MCF 10A (cell line): Measurements from ENCODE around the gene EXOC4. TPM values are rescaled to one million over a fixed set of nuclear protein-coding genes. Genes with fewer than 3 reads are reported as not detected.

Experiments used
- BruUV-seq: library from RNA; stranded (reverse); fragments of 400-500 nt; replicated peaks from 2 replicates; lab custom pipeline; 2021; lab: Mats Ljungman, UMichigan
- CTCF ChIA-PET: fragments of 300-600 bp; sonication (Branson Sonifier 250); formaldehyde crosslinking; extraction: SDS; loops from one replicate; lab custom pipeline; 2021; ENCODE audit warnings: antibody characterized with exemption, inconsistent platforms; lab: Yijun Ruan, JAX
- POLR2A ChIA-PET: fragments of 300-600, 350-650 bp; sonication (Branson Sonifier 250); formaldehyde crosslinking; extraction: SDS; loops from one replicate; lab custom pipeline; 2020; ENCODE audit warnings: antibody characterized with exemption, inconsistent platforms; lab: Yijun Ruan, JAX
- DNase-seq: peaks from one replicate; pipeline ENCODE4 v3.0.0-alpha.2; 2018; ENCODE audit not compliant: unreplicated experiment
- H3K27ac Mint-ChIP-seq: one replicate; pipeline ENCODE4 v1.8.0; 2022; ENCODE audit warnings: mild to moderate bottlenecking, low read depth, mixed read lengths; ENCODE audit not compliant: unreplicated experiment
- H3K27me3 Mint-ChIP-seq: one replicate; pipeline ENCODE4 v1.8.0; 2022; ENCODE audit warnings: mixed read lengths; ENCODE audit not compliant: insufficient read depth, unreplicated experiment
- H3K36me3 Mint-ChIP-seq: one replicate; pipeline ENCODE4 v1.8.0; 2022; ENCODE audit warnings: mild to moderate bottlenecking, moderate library complexity, mixed read lengths; ENCODE audit not compliant: insufficient read depth, unreplicated experiment
- H3K4me1 Mint-ChIP-seq: one replicate; pipeline ENCODE4 v1.8.0; 2022; ENCODE audit warnings: mixed read lengths; ENCODE audit not compliant: insufficient read depth, unreplicated experiment
- H3K4me3 Mint-ChIP-seq: one replicate; pipeline ENCODE4 v1.8.0; 2022; ENCODE audit warnings: mild to moderate bottlenecking, moderate library complexity, mixed read lengths; ENCODE audit not compliant: unreplicated experiment
- H3K9me3 Mint-ChIP-seq: one replicate; pipeline ENCODE4 v1.8.0; 2022; ENCODE audit warnings: mixed read lengths; ENCODE audit not compliant: unreplicated experiment
- intact Hi-C: fragments of 100-400 bp; cut with micrococcal nuclease; formaldehyde crosslinking; loops from 2 replicates; pipeline ENCODE4 v1.14.1; 2022
- total RNA-seq: library from RNA; stranded (reverse); gene quantifications from 2 replicates; pipeline ENCODE4 v1.2.3, GENCODE V29; 2022
- TF ChIP-seq, protein P1 (sequence below): fragments of 200-600 bp; IDR thresholded peaks from one replicate; pipeline ENCODE4 v1.8.0; 2022; ENCODE audit warnings: antibody characterized with exemption, mild to moderate bottlenecking; ENCODE audit not compliant: unreplicated experiment

Gene EXOC4
- total RNA-seq, 1 experiment from 2014 or later: 105 TPM

DNA sequence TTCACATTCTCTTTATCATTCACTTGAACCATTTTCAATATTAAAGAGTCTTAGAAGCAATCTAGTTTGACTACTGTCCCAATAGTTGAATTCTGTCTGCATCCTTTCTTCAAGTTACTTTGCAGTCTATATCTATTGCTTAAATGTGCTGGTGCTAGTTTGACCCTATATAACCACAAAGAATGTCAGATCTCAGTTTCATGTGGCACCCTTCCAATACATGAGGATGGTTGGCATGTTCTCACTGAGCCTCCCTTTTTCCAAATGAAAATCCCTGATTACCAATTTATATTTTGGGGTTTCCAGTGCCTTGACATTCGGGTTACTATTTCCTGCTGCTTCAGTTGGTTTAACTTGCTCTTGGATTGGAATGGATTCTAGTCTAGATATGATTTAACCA lies 292.7 kb downstream of the EXOC4 start:
- H3K9me3 Mint-ChIP-seq: no peaks in the 10 kb centered on the region
- H3K4me1 Mint-ChIP-seq: peaks cover 7% of the 10 kb centered on the region
- ChIA-PET CTCF (no interaction called here), POLR2A (no interaction called here)
- H3K36me3 Mint-ChIP-seq: no peaks in the 10 kb centered on the region
- BruUV-seq: no TSS peak
- peak; percentile 38 for DNase-seq
- H3K27ac Mint-ChIP-seq: no peak overlapping the region
- intact Hi-C loops: no loop called here
- TF ChIP-seq, protein P1, sequence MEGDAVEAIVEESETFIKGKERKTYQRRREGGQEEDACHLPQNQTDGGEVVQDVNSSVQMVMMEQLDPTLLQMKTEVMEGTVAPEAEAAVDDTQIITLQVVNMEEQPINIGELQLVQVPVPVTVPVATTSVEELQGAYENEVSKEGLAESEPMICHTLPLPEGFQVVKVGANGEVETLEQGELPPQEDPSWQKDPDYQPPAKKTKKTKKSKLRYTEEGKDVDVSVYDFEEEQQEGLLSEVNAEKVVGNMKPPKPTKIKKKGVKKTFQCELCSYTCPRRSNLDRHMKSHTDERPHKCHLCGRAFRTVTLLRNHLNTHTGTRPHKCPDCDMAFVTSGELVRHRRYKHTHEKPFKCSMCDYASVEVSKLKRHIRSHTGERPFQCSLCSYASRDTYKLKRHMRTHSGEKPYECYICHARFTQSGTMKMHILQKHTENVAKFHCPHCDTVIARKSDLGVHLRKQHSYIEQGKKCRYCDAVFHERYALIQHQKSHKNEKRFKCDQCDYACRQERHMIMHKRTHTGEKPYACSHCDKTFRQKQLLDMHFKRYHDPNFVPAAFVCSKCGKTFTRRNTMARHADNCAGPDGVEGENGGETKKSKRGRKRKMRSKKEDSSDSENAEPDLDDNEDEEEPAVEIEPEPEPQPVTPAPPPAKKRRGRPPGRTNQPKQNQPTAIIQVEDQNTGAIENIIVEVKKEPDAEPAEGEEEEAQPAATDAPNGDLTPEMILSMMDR: no peak
- no peak overlapping the region for H3K4me3 Mint-ChIP-seq
- no peaks in the 10 kb centered on the region for H3K27me3 Mint-ChIP-seq

- POLR2A ChIA-PET: no interaction called here
- peaks cover 7% of the 10 kb centered on the region for H3K4me1 Mint-ChIP-seq
- no peaks in the 10 kb centered on the region for H3K27me3 Mint-ChIP-seq
- H3K27ac Mint-ChIP-seq: no peak overlapping the region
- no peak overlapping the region for H3K4me3 Mint-ChIP-seq
- TF ChIP-seq, protein P1: no peak
- no peaks in the 10 kb centered on the region for H3K9me3 Mint-ChIP-seq
- CTCF ChIA-PET: no interaction called here
- DNase-seq: no peak
- no TSS peak for BruUV-seq
- no peaks in the 10 kb centered on the region for H3K36me3 Mint-ChIP-seq
- intact Hi-C loops: no loop called here
Observed at GRCh38 chr7:133547981-133548380, 295.1 kb downstream of the EXOC4 start.

- POLR2A ChIA-PET: no interaction called here
- peaks cover 7% of the 10 kb centered on the region for H3K4me1 Mint-ChIP-seq
- BruUV-seq: no TSS peak
- no peaks in the 10 kb centered on the region for H3K27me3 Mint-ChIP-seq
- peaks cover 6% of the 10 kb centered on the region for H3K36me3 Mint-ChIP-seq
- CTCF ChIA-PET: no interaction called here
- H3K4me3 Mint-ChIP-seq: no peak overlapping the region
- H3K9me3 Mint-ChIP-seq: no peaks in the 10 kb centered on the region
- DNase-seq: no peak
- intact Hi-C loops: no loop called here
- TF ChIP-seq, protein P1: no peak
- no peak overlapping the region for H3K27ac Mint-ChIP-seq
Observed at GRCh38 chr7:133549633-133550032, 296.8 kb downstream of the EXOC4 start.

DNA sequence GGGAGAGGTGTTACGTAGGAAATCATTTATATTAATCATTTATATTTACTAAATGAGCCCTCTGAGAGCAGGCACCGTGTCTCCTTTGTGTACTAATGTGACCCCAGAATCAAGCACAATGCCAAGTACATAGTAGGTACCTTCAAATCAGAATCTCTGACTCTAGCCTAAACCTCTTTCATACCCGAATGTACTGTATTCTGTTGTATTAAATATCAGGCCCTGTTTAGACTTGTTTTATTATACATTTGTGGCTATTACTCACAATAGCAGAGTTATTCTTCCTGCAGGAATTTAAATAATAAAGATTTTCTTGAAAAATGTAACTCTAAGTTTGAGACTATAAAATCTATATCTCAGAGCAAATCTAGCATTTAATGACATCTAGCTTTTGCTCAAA lies 297.3 kb downstream of the EXOC4 start:
- intact Hi-C loops: no loop called here
- H3K4me1 Mint-ChIP-seq: peaks cover 7% of the 10 kb centered on the region
- no peaks in the 10 kb centered on the region for H3K27me3 Mint-ChIP-seq
- TF ChIP-seq, protein P1: no peak
- no peak for DNase-seq
- ChIA-PET CTCF (no interaction called here), POLR2A (interaction anchor here (0.7 to 1.4 kb wide), 2 partner anchors 10 to 316 kb away, joined by 3 to 7 read pairs; no protein-coding TSS in a partner anchor)
- H3K9me3 Mint-ChIP-seq: no peaks in the 10 kb centered on the region
- BruUV-seq: no TSS peak
- peaks cover 6% of the 10 kb centered on the region for H3K36me3 Mint-ChIP-seq
- no peak overlapping the region for H3K4me3 Mint-ChIP-seq
- no peak overlapping the region for H3K27ac Mint-ChIP-seq
